Mucosa of descending colon (tissue), 3 donors: ENCODE data around the gene API5. TPM values are rescaled to one million over a fixed set of nuclear protein-coding genes. Genes with fewer than 3 reads are reported as not detected.

ENCODE experiments used
- ATAC-seq: fragments of 200-7000 bp; cut with Tn5 transposase; one replicate; pipeline ENCODE4 v1.9.1; 2020; ENCODE audit warnings: mild to moderate bottlenecking, moderate library complexity
- DNase-seq, 3 donors: peaks; one replicate each; pipeline ENCODE4 v3.0.0-alpha.2; 2020
- H3K36me3 ChIP-seq: fragments of 200-600 bp; one replicate; pipeline ENCODE4 v1.8.0; 2021; ENCODE audit warnings: low read depth, mild to moderate bottlenecking
- H3K4me1 ChIP-seq: fragments of 200-600 bp; one replicate; pipeline ENCODE4 v1.8.0; 2021; ENCODE audit warnings: low read depth, mild to moderate bottlenecking
- H3K4me3 ChIP-seq: fragments of 200-600 bp; one replicate; pipeline ENCODE4 v1.8.0; 2021; ENCODE audit warnings: mild to moderate bottlenecking
- H3K9me3 ChIP-seq: fragments of 200-600 bp; one replicate; pipeline ENCODE4 v1.8.0; 2021; ENCODE audit warnings: mild to moderate bottlenecking
- CTCF ChIP-seq: fragments of 200-600 bp; IDR thresholded peaks from one replicate; pipeline ENCODE4 v1.8.0; 2022; ENCODE audit warnings: antibody characterized with exemption, mild to moderate bottlenecking
- intact Hi-C, 2 donors: fragments of 100-400 bp; cut with DNase I in 1 of 2; cut with micrococcal nuclease in 1 of 2; formaldehyde crosslinking; loops; one replicate each; pipeline versions ENCODE4 v1.11.0 to v1.11.1; 2022; cut with DNase I, micrococcal nuclease
- total RNA-seq, 3 donors: library from RNA; stranded (reverse); fragmentation: NEBNext Ultra II Directional in 2 of 3; extraction: Animal tissue kit (Norgen Biotek cat#: 25700) in 2 of 3; gene quantifications; one replicate each; pipeline versions ENCODE4 v1.2.1 to v1.2.4, GENCODE V29; 2021 to 2023
- donor health status: DM: no; HTN: no; CAD: no; lungs with moderate emphysema.
- donor health status: DM: no; HTN: no; CAD: no.
- donor health status: DM: no; HTN: yes; CAD: no.

The API5 gene
- total RNA-seq, 3 donors from 2014 or later: 70.9 to 88.5 (median 78.9) TPM

GRCh38 chr11:43278193-43278956 is 33.4 kb upstream of the API5 start:
- Histone ChIP-seq H3K36me3 (no peaks in the 10 kb centered on the region), H3K9me3 (no peaks in the 10 kb centered on the region), H3K4me1 (no peaks in the 10 kb centered on the region), H3K4me3 (no peak overlapping the region)
- DNase-seq (no peak), ATAC-seq (peak; percentile 20)
- TF ChIP-seq CTCF: no peak
- intact Hi-C loops: no loop called here

GRCh38 chr11:43282607-43283440 is 29.0 kb upstream of the API5 start:
- H3K4me3 ChIP-seq: no peak overlapping the region
- H3K9me3 ChIP-seq: no peaks in the 10 kb centered on the region
- intact Hi-C loops: loop anchor here in 1 of 2 donors (10.0 kb wide), 1 partner anchor 518 kb away; no protein-coding TSS in a partner anchor
- no peaks in the 10 kb centered on the region for H3K36me3 ChIP-seq
- H3K4me1 ChIP-seq: no peaks in the 10 kb centered on the region
- peak; percentile 80 for TF ChIP-seq CTCF
- peak in 2 of 3 donors; percentile 33 to 45 for DNase-seq
- ATAC-seq: peak; percentile 37

- Histone ChIP-seq H3K4me1 (no peaks in the 10 kb centered on the region), H3K9me3 (no peaks in the 10 kb centered on the region), H3K36me3 (no peaks in the 10 kb centered on the region), H3K4me3 (no peak overlapping the region)
- intact Hi-C loops: loop anchor here in 1 of 2 donors (10.0 kb wide), 1 partner anchor 521 kb away; no protein-coding TSS in a partner anchor
- no peak for DNase-seq
- ATAC-seq: no peak
- no peak for TF ChIP-seq CTCF
Observed at GRCh38 chr11:43285826-43286225, 26.0 kb upstream of the API5 start.

GRCh38 chr11:43289368-43289767 is 22.4 kb upstream of the API5 start:
- ATAC-seq (no peak), DNase-seq (no peak)
- no peak for TF ChIP-seq CTCF
- no peaks in the 10 kb centered on the region for H3K9me3 ChIP-seq
- H3K4me3 ChIP-seq: no peak overlapping the region
- no peaks in the 10 kb centered on the region for H3K36me3 ChIP-seq
- intact Hi-C loops: loop anchor here in 1 of 2 donors (10.0 kb wide), 1 partner anchor 525 kb away; no protein-coding TSS in a partner anchor
- H3K4me1 ChIP-seq: no peaks in the 10 kb centered on the region

- intact Hi-C loops: no loop called here
- DNase-seq: no peak
- Histone ChIP-seq H3K9me3 (no peaks in the 10 kb centered on the region), H3K36me3 (no peaks in the 10 kb centered on the region), H3K4me3 (no peak overlapping the region), H3K4me1 (no peaks in the 10 kb centered on the region)
- ATAC-seq: no peak
- no peak for TF ChIP-seq CTCF
Observed at GRCh38 chr11:43298397-43298796, 13.4 kb upstream of the API5 start.
